Kidney tubule cell (primary cell): Measurements from ENCODE around the gene RNF2.
A peak's percentile ranks its signal among the peaks of the same experiment; 100 is the strongest.
"Not testable (repeated sequence)": the region's sequence is repeated elsewhere in the genome, so short reads cannot be mapped to it uniquely, and the experiment has no call there.

Experiments used
- DNase-seq: peaks from one replicate; pipeline ENCODE4 v3.0.0-alpha.2; 2018; ENCODE audit warnings: low spot score

Gene RNF2

DNA sequence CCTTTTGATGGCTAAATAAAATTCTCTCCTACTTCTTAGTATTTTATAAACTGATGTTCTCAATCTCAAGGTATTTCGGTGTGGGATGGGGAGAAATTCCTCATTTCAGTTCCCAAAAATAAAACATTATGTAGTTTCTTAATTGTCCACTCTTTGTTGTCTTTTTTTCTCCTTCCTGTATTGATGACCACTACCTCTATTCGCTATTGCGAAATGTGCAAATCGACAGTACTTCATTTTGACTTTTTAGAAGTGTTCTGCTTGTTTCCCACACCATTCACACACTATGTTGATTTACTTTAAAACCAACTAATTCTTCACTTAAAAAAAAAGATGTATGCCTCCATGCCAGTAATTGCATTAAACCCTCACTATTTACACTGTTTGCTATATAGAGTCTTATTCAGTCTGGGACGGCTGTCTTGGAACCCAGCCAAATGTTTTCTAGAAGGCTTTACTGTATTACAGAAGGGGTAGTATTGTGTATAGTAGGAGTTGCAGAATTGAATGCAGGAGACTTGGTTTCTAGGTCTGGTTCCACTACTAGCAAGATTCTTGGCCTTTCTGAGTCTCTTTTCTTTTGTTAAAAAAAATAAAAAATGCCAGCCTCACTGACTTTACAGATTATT, 5.6 kb downstream of the RNF2 start:
- DNase-seq = no peak

DNA sequence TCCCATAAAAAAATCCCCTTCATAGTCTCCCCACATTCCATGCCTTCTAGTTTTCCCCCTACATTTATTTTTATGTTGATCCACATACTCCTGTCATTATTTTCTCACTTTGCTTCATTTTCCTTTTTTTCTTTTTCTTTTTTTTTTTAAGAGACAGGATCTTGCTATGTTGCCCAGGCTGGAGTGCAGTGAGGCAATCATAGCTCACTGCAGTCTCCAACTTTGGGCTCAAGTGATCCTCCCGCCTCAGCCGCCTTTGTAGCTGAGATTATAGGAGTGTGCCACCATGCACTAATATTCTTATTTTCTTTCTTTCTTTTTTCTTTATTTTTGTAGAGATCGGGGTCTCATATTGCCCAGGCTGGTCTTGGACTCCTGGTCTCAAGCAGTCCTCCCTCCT, 7.8 kb downstream of the RNF2 start:
- no peak for DNase-seq

GRCh38 chr1:185054365-185055060, 9.2 kb downstream of the RNF2 start:
- no peak for DNase-seq

DNA sequence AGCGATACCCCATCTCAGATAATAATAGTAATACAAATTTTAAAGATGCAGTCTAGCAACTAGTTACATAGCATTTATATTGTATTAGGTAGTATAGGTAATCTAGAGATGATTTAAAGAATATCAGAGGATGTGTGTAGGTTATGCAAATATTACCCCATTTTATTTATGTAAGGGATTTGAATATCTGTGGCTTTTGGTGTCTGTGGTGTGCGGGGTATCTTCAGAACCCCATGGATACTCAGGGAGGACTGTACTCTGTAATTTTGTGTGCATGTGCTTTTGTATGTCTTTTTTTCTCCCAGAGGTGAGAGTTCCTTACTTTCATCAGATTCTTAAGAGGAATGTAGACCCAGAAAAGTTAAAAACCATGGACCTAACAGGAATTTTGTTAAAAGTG, 12.8 kb downstream of the RNF2 start:
- no peak for DNase-seq

GRCh38 chr1:185058876-185059275, 13.5 kb downstream of the RNF2 start:
- no peak for DNase-seq

GRCh38 chr1:185059950-185060571, 14.7 kb downstream of the RNF2 start:
- peak; percentile 23 for DNase-seq

DNA sequence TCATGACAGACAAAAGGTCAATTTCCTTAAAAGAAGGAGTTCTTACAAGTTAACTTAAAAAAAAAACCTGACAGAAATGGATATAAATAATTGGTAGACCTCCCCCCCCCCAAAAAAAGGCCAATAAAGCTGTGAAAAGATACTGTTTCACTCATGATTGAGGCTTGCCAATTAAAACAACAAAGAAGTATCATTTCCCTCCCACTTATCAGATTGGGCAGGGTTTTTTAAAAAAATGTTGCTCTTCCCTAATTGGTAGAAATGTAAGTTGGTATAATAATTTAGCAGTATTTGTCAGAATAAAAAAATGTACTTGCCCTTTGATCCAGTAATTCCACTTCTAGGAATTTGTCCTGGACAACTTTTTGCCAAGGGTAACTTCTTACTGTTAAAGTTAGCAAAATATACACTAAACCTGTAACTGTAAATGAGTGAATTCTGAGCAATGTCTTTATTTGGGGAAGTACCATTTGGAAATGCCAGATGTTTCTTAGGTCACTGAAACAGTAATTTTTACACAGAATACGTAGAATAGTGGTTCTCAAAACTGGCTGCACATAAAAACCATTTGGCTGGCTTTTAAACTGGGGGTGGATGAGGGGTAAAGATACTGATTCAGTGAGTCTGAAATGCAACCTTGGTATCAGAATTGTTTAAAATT, 17.5 kb downstream of the RNF2 start:
- no peak for DNase-seq

DNA sequence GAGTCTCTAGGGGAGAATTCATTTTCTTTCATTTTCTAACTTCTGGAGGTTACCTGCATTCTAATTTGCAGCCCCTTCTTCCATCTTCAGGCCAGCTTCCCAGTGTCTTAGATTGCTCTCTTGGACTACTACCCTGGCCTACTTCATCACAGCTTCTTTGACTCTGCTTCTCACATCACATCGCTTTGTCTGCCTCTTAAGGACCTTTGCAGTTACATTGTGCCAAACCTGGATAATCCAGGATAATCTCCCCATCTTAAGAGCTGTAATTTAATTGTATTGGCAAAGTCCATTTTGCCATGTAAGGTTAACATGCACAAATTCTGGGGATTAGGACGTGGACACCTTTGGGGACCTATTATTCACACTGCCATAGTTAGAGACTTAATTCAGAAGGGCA, 18.4 kb downstream of the RNF2 start:
- no peak for DNase-seq

- not testable (repeated sequence) for DNase-seq
These were observed 19.6 kb downstream of the RNF2 start for GRCh38 chr1:185065006-185065405.

- DNase-seq = peak; percentile 64
These were observed 20.8 kb downstream of the RNF2 start for GRCh38 chr1:185066181-185066580.

DNA sequence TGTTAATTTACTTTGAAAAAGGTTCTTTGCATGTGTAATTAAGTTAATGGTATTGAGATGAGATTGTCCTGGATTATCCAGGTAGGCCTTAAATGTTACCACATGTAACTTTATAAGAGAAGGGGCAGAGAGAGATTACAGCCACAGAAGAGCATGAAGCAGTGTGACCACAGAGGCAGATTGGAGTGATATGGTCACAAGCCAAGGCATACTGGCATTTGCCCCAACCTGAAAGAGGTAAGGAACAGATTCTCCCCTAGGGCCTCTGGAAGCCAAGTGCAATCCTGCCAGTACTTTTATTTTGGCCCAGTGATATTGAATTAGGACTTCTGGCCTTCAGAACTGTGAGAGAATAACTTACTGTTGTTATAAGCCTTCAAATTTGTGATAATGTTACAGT, 23.0 kb downstream of the RNF2 start:
- DNase-seq = no peak

DNA sequence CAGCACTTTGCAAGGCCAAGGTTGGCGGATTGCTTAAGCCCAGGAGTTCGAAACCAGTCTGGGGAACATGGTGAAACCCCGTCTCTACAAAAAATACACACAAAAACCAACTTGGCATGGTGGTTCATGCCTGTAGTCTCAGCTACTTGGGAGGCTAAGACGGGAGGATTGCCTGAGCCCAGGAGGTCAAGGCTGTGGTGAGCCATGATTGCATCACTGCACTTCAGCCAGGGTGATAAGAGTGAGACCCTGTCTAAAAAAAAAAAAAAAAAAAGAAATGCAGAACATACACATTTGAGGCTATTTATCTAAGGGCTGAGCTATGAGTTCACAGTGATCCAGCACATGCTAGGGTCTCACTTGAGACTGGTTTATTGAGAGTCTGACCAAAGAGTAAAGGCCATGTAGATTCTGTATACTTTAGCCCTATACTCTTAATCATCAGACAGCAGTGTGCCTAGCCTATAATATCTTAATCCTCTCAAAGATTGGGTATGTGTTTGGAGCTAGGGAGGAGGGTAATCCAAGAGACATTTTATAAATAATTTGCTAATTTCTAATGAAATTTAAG, 23.9 kb downstream of the RNF2 start:
- DNase-seq = no peak

- peak; percentile 39 for DNase-seq
These were observed 24.7 kb downstream of the RNF2 start for GRCh38 chr1:185070051-185070450.

DNA sequence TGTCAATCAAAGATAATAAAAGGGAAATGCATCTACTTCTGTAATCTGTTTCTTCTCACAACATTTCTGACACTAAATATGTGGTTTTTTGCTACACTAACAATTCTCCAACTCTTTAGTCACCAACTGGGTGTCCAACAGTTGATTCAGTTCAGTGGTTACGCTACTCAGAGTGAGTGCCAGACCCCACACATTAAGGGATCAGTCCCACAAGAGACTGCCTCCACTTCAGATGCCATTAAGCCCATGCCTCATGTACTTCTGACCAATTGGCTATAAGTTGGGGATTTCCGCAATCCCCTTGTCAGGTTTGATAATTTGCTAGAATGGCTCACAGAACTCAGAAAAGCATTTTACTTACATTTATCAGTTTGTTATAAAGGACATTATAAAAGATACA, 28.4 kb downstream of the RNF2 start:
- DNase-seq = peak; percentile 72

DNA sequence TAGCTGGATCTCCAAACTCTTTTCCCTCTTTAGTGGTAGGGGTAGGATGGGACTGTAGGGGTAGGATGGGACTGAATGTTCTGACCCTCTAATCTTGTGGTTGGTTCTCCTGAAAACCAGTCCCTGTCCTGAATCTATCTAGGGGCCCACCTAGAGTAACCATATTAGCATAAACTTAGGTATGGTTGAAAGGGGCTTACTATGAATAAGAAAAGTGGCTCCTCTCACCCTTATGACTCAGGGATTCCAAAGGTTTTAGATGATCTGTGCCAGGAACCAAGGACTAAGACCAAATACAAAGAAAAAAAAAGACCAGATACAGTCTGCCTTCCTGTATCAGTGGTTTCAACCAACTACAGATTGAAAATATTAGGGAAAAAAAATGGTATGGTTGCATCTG, 28.9 kb downstream of the RNF2 start:
- DNase-seq = peak; percentile 76

DNA sequence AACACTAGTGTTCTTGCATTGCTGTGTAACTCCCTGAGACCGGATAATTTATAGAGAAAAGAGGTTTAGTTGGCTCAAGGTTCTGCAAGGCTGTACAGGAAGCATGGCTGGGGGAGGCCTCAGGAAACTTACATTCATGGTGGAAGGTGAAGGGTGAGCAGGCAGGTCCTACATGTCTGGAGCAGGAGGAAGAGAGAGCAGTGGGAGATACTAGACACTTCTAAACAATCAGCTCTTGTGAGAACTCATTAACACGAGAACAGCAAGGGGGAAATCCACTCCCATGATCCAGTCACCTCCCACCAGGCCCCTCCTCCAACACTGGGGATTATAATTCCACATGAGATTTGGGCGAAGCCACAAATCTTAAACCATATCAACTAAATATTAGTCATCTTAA, 30.1 kb downstream of the RNF2 start:
- no peak for DNase-seq

DNA sequence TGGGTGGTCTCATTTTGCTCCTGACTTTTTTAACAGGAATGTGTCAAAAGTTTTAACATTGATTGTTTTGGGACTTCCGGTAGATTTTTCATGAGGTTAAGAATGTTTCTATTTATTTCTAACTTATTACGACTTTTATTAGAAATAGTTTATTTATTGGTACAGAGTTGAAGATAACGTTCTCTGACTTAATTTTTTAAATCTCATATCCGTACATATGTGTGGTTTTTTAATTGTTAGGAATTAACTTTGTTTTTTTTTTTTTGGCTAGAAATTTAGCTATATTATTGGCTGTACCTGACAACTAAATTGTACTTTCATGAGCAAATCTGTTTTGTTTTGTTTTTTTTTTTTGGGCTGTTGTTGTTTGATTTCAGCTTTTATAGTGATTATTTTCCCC, 32.0 kb downstream of the RNF2 start:
- no peak for DNase-seq

DNA sequence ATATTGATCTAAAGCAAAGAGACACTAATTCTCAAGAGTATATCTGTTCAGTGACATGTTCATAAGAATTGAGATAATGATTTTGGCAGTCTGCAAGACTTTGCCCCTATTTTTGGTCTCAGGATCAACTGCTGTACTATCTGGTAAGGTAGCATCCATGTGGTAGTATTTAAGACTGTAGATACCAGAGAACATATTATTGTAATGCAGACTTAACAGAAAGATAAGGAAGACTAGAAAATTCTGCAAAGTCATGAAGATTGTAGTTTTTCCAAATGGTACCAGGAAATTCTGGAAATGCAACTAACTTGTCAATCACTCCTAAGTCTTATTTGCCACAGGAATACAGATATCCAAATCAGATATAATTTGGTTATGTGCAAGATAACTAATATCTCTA, 35.1 kb downstream of the RNF2 start:
- no peak for DNase-seq

DNA sequence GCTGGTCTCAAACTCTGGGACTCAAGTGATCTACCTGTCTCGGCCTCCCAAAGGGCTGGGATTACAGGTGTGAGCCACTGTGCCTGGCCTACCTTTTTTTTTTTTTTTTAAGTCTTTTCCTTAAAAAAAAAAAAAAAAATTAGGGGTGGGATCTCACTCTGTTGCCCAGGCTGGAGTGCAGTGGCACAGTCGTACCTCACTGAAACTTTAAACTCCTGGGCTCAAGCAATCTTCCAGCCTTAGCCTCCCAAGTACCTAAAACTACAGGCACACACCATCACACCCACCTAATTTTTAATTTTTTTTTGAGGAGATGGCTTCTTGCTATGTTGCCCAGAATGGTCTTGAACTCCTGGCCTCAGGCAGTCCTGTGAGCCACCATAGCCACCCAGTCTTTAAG, 38.5 kb downstream of the RNF2 start:
- no peak for DNase-seq

DNA sequence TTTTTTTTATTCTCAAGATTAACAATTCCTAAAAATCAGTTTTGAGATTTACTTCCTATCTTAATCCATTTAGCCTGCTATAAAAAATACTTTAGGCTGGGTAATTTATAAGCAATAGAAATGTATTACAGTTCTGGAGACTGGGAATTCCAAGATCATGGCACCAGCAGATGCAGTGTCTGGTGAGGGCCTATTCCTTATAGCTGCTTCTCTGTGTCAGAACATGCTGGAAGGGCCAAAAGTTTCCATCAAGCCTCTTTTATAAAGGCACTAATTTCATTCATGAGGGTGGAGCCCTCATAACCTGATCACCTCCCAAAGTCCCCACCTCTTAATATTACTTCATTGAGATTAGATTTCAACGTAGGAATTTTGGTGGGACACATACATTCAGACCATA, 41.7 kb downstream of the RNF2 start:
- no peak for DNase-seq

- no peak for DNase-seq
These were observed 42.4 kb downstream of the RNF2 start for GRCh38 chr1:185087746-185088145.

GRCh38 chr1:185091480-185091879, 46.1 kb downstream of the RNF2 start:
- DNase-seq = no peak

DNA sequence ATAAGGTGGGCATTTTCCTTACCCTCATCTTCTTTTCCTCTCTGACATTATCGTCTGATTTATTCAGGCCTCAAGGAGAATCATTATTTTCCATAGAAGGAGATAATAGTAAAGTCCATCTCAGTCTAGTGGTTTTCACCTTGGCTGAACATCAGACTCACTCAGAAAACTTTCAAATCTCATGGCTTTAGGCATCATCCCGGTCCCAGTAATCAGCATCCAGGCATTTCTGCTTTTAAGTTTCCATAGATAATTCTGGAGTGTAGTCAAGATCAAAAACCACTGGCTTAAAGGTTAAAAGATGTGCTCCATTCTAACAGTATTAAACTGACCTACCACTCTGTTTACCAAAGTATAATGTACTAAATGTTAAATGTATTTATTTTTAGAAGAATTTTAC, 49.4 kb downstream of the RNF2 start:
- no peak for DNase-seq
